Thoracic aorta (tissue), 2 donors: ENCODE measurements around the gene FBXL14. TPM values are rescaled to one million over a fixed set of nuclear protein-coding genes. Genes with fewer than 3 reads are reported as not detected.
A peak's percentile ranks its signal among the peaks of the same experiment; 100 is the strongest.
"Not testable (repeated sequence)": the region's sequence is repeated elsewhere in the genome, so short reads cannot be mapped to it uniquely, and the experiment has no call there.

Experiments used
- ATAC-seq: fragments of 150-250 bp; one replicate; pipeline ENCODE4 v1.8.0; 2017; ENCODE audit warnings: low read depth; ENCODE audit not compliant: insufficient number of reproducible peaks, low FRiP score
- DNase-seq: peaks from one replicate; pipeline ENCODE4 v3.0.0-alpha.2; 2020; ENCODE audit warnings: low spot score
- H3K27ac ChIP-seq, 2 donors: fragments of 200-600 bp; sonication (generic); 1 replicate in 1 of 2; 2 replicates in 1 of 2; pipeline ENCODE4 v1.5.1; 2016; ENCODE audit warnings: mild to moderate bottlenecking in 2 of 2, moderate library complexity in 2 of 2
- H3K27me3 ChIP-seq: fragments of 200-600 bp; sonication (generic); replicated peaks from 2 replicates; pipeline ENCODE4 v1.6.0; 2016; ENCODE audit warnings: mild to moderate bottlenecking; ENCODE audit not compliant: insufficient read depth
- H3K36me3 ChIP-seq: fragments of 200-600 bp; sonication (generic); one replicate; pipeline ENCODE4 v1.5.1; 2016
- H3K4me1 ChIP-seq, 2 donors: fragments of 200-600 bp; sonication (generic); 1 replicate in 1 of 2; 2 replicates in 1 of 2; pipeline versions ENCODE4 v1.5.1 to v1.6.0; 2016; ENCODE audit warnings: low read depth in 2 of 2, mild to moderate bottlenecking in 1 of 2; ENCODE audit not compliant: control insufficient read depth in 1 of 2
- H3K4me3 ChIP-seq: fragments of 200-600 bp; sonication (generic); 2 replicates; pipeline ENCODE4 v1.5.1; 2016; ENCODE audit warnings: mild to moderate bottlenecking
- H3K9me3 ChIP-seq: fragments of 200-600 bp; sonication (generic); 2 replicates; pipeline ENCODE4 v1.5.1; 2016
- total RNA-seq, 2 donors: library from RNA; depleted of rRNA; stranded (reverse); fragments of >200 nt; gene quantifications; one replicate each; pipeline versions ENCODE4 v1.1.0 to v1.2.3, GENCODE V29; 2016
- TF ChIP-seq, protein P1 (sequence below): fragments of 200-600 bp; sonication (generic); IDR thresholded peaks from one replicate; pipeline ENCODE4 v1.5.1; 2019; ENCODE audit warnings: antibody characterized with exemption

FBXL14 gene
- total RNA-seq, 2 donors from 2014 or later: 15.0 to 17.0 TPM

DNA sequence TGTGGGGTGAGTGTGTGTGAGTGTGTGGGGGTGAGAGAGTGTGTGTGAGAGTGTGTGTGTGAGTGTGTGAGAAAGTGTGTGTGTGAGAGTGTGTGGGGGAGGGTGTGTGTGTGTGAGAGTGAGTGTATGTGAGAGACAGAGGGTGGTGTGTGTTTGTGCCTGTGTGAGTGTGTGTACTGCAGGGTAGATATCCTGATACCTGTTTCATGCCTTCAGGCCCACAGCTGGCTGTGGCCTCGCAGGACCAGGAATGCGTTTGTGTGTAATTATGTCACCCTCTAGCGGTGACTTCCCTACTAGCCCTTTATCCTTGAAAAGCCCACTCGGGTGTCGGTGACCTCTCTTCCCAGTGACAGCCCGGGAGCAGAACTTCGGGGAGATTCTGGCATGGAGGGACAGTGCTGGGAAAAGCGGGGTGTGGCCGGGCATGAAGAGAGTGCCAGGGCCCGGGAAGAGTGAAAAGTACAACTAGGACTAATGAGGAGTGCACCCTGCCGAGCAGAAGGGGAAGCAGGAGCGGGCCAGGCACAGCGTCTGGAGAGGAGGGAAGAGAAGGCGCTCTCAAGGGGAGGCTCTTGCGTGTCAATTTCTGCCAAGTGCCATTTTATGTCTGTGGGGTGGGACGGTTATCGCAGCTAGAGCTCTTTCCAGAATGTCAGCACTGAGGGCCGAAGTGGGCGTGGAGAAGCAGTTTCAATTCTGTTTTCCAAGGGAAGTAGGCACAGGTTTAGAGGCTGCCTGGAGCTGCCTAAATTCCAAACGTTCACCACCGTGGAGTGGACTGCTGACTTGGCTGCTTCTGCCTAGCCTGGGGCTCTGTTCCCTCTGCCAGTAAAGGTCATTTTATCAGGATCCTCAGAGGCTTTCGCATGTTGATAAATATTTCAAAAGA is 11.0 kb upstream of the FBXL14 start:
- peaks cover 5 to 14% of the 10 kb centered on the region in 2 donors for H3K4me1 ChIP-seq

GRCh38 chr12:1604464-1604863 is 10.1 kb upstream of the FBXL14 start:
- Histone ChIP-seq H3K9me3 (no peaks in the 10 kb centered on the region), H3K27ac (no peak overlapping the region), H3K4me1 (peaks cover 5 to 14% of the 10 kb centered on the region in 2 donors), H3K4me3 (no peak overlapping the region), H3K27me3 (no peaks in the 10 kb centered on the region), H3K36me3 (no peaks in the 10 kb centered on the region)
- ATAC-seq (no peak), DNase-seq (no peak)
- TF ChIP-seq, protein P1, sequence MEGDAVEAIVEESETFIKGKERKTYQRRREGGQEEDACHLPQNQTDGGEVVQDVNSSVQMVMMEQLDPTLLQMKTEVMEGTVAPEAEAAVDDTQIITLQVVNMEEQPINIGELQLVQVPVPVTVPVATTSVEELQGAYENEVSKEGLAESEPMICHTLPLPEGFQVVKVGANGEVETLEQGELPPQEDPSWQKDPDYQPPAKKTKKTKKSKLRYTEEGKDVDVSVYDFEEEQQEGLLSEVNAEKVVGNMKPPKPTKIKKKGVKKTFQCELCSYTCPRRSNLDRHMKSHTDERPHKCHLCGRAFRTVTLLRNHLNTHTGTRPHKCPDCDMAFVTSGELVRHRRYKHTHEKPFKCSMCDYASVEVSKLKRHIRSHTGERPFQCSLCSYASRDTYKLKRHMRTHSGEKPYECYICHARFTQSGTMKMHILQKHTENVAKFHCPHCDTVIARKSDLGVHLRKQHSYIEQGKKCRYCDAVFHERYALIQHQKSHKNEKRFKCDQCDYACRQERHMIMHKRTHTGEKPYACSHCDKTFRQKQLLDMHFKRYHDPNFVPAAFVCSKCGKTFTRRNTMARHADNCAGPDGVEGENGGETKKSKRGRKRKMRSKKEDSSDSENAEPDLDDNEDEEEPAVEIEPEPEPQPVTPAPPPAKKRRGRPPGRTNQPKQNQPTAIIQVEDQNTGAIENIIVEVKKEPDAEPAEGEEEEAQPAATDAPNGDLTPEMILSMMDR: no peak

More for the DNA sequence above, 11.0 kb upstream of the FBXL14 start:
- Histone ChIP-seq H3K36me3 (no peaks in the 10 kb centered on the region), H3K27me3 (no peaks in the 10 kb centered on the region), H3K27ac (peak overlapping the region; percentile 58 to 68), H3K9me3 (no peaks in the 10 kb centered on the region), H3K4me3 (peak overlapping the region; percentile 70)
- TF ChIP-seq, protein P1: peak; percentile 75
- ATAC-seq (peak; percentile 65), DNase-seq (no peak)

GRCh38 chr12:1603269-1603993 is 9.1 kb upstream of the FBXL14 start:
- H3K4me1 ChIP-seq: peaks cover 5 to 14% of the 10 kb centered on the region in 2 donors
- no peaks in the 10 kb centered on the region for H3K36me3 ChIP-seq
- DNase-seq (no peak), ATAC-seq (no peak)
- no peak overlapping the region for H3K27ac ChIP-seq
- H3K4me3 ChIP-seq: no peak overlapping the region
- TF ChIP-seq, protein P1: no peak
- no peaks in the 10 kb centered on the region for H3K27me3 ChIP-seq
- H3K9me3 ChIP-seq: no peaks in the 10 kb centered on the region

- not testable (repeated sequence) for ATAC-seq, H3K9me3 ChIP-seq
Measured at GRCh38 chr12:1602706-1603105, 8.3 kb upstream of the FBXL14 start.

GRCh38 chr12:1598757-1599156 is 4.4 kb upstream of the FBXL14 start:
- Histone ChIP-seq H3K4me1 (peaks cover 0 to 12% of the 10 kb centered on the region in 2 donors), H3K9me3 (no peaks in the 10 kb centered on the region), H3K4me3 (no peak overlapping the region), H3K36me3 (no peaks in the 10 kb centered on the region), H3K27me3 (no peaks in the 10 kb centered on the region), H3K27ac (no peak overlapping the region)
- no peak for ATAC-seq
- TF ChIP-seq, protein P1: no peak
- no peak for DNase-seq

More at GRCh38 chr12:1602706-1603105, 8.3 kb upstream of the FBXL14 start:
- DNase-seq, H3K27ac ChIP-seq, H3K4me3 ChIP-seq, H3K36me3 ChIP-seq, H3K27me3 ChIP-seq: not testable (repeated sequence)
- H3K4me1 ChIP-seq: peaks cover 5 to 14% of the 10 kb centered on the region in 2 donors
